ENCODE measurements around the gene CIROP. TPM values are rescaled to one million over a fixed set of nuclear protein-coding genes. Genes with fewer than 3 reads are reported as not detected.

CIROP gene
- total and polyA plus RNA-seq, 9 of the 15 experiments (the other 6 are each of a cell fraction or from before 2014, with no cell fraction given), result not detected

- H3K4me1 ChIP-seq (replicated peaks in 1 of 2; ENCODE audit: control insufficient read depth in 2 of 2, insufficient read depth in 2 of 2, low read length in 2 of 2), result peaks cover 15 to 22% of the 10 kb centered on the region in 2 experiments; a peak in 4 of 5 replicates
- ChIA-PET CTCF (ENCODE audit: low intra/inter-chr PET ratio) (no interaction called here), POLR2A (interaction anchor here (0.9 to 1.3 kb wide), 2 partner anchors 13 to 21 kb away, joined by 3 read pairs; no protein-coding TSS in a partner anchor)
- no peak overlapping the region for H3K4me2 ChIP-seq (ENCODE audit: insufficient read depth, low read length)
- no peak overlapping the region for H3K4me3 ChIP-seq
- ATAC-seq (no peak), FAIRE-seq (no peak), DNase-seq (ENCODE audit: extremely low read depth in 1 of 4, low spot score in 3 of 4) (no peak)
- H4K20me1 ChIP-seq (replicated peaks; ENCODE audit: control insufficient read depth, insufficient read depth, low read length), result no peaks in the 10 kb centered on the region
- in situ Hi-C loops (cut with MboI) (no loop called here), intact Hi-C loops (cut with micrococcal nuclease) (no loop called here)
- H3K9me3 ChIP-seq (replicated peaks; ENCODE audit: control insufficient read depth, insufficient read depth, low read depth, low read length), result no peaks in the 10 kb centered on the region
- H3K9ac ChIP-seq (ENCODE audit: insufficient read depth in 1 of 2, low read depth in 2 of 2, low read length in 2 of 2), result peak overlapping the region in 1 of 2 experiments; percentile 78; a peak in 2 of 4 replicates
- peaks cover 9% of the 10 kb centered on the region; the same call in 1 of the 3 replicates for H3K36me3 ChIP-seq (ENCODE audit: control insufficient read depth, insufficient read depth, low read length)
- no peaks in the 10 kb centered on the region for H3K79me2 ChIP-seq (ENCODE audit: control insufficient read depth, insufficient read depth, low read length)
- no peaks in the 10 kb centered on the region for H3K27me3 ChIP-seq (ENCODE audit: control insufficient read depth in 2 of 2, insufficient read depth in 2 of 2, low read length in 2 of 2)
- H3K27ac ChIP-seq (ENCODE audit: extremely low read depth, low read depth, low read length), result no peak overlapping the region
- H3K9me1 ChIP-seq (ENCODE audit: control insufficient read depth, insufficient read depth, low read length), result no peaks in the 10 kb centered on the region
- BruUV-seq (replicated peaks), result no TSS peak
- H2AFZ ChIP-seq (ENCODE audit: low read depth, low read length), result no peak overlapping the region
- 77% methylated on average over 11 of the region's 11 CpGs for WGBS (ENCODE audit: insufficient coverage, low coverage, missing lambda C conversion rate)
- TF ChIP-seq ZFP91 (CRISPR knock-in tag; IDR thresholded peaks at IDR 0.05) (no peak), SPI1 (IDR thresholded peaks at IDR 0.05; ENCODE audit: borderline replicate concordance, low read depth, low read length) (no peak), ZNF277 (CRISPR knock-in tag; IDR thresholded peaks at IDR 0.05; ENCODE audit: borderline replicate concordance) (no peak), MCM5 (IDR thresholded peaks at IDR 0.05; ENCODE audit: low read depth) (no peak), ELK1 (CRISPR knock-in tag; IDR thresholded peaks at IDR 0.05) (no peak), ZNF695 (CRISPR knock-in tag; IDR thresholded peaks at IDR 0.05) (no peak), SIRT6 (IDR thresholded peaks at IDR 0.05; ENCODE audit: low read depth, low read length) (no peak), ZNF263 (CRISPR knock-in tag; IDR thresholded peaks at IDR 0.05; ENCODE audit: borderline replicate concordance) (no peak), JUND (IDR thresholded peaks at IDR 0.05; ENCODE audit: borderline replicate concordance, low read depth, low read length) (no peak), JUND (tag; IDR thresholded peaks at IDR 0.05; ENCODE audit: borderline replicate concordance, low read depth, low read length) (no peak), ZBTB5 (IDR thresholded peaks at IDR 0.05) (no peak), ZNF174 (CRISPR knock-in tag; IDR thresholded peaks at IDR 0.05) (no peak), CTCFL (IDR thresholded peaks at IDR 0.05; ENCODE audit: borderline replicate concordance, insufficient read depth, low read depth, low read length, poor library complexity, severe bottlenecking) (no peak)
Observed at GRCh38 chr14:23137192-23137812, 32.5 kb upstream of the CIROP start.

Data from K562 (cell line).